GM12801 (cell line): ENCODE results near the gene NHSL1.

Experiments
- CTCF ChIP-seq: IDR thresholded peaks from one replicate; pipeline ENCODE4 v1.5.1; 2011; ENCODE audit warnings: control low read depth; ENCODE audit not compliant: insufficient read length; ENCODE audit errors: extremely low read depth

The NHSL1 gene

GRCh38 chr6:138499303-138500018 is at the start of gene NHSL1:
Gene NHSL1, minus strand, starts transcription at chr6:138499494. Its CDS starts 204 bp downstream, at chr6:138499290.
- TF ChIP-seq CTCF = no peak

GRCh38 chr6:138546733-138547185 is 47.5 kb upstream of the NHSL1 start:
- no peak for TF ChIP-seq CTCF

- no peak for TF ChIP-seq CTCF
Observed at GRCh38 chr6:138545621-138545980, 46.3 kb upstream of the NHSL1 start.

GRCh38 chr6:138544501-138544900 is 45.2 kb upstream of the NHSL1 start:
- no peak for TF ChIP-seq CTCF

- no peak for TF ChIP-seq CTCF
Observed at GRCh38 chr6:138543657-138544056, 44.4 kb upstream of the NHSL1 start.

GRCh38 chr6:138541823-138542481 is 42.7 kb upstream of the NHSL1 start:
- TF ChIP-seq CTCF = no peak

GRCh38 chr6:138540468-138540867 is 41.2 kb upstream of the NHSL1 start:
- no peak for TF ChIP-seq CTCF
